GM23248 (cell line): Measurements from ENCODE around the gene RALY.

Source experiments
- EZH2 ChIP-seq: fragments of 200-600 bp; sonication (generic); IDR thresholded peaks from 2 replicates; pipeline ENCODE4 v1.6.1; 2018; ENCODE audit warnings: antibody characterized with exemption, mild to moderate bottlenecking; ENCODE audit not compliant: insufficient read depth, poor library complexity, severe bottlenecking
- EZH2phosphoT487 ChIP-seq: fragments of 200-600 bp; sonication (generic); IDR thresholded peaks from 2 replicates; pipeline ENCODE4 v1.6.1; 2018; ENCODE audit warnings: antibody characterized with exemption, moderate library complexity, mild to moderate bottlenecking, low read depth; ENCODE audit not compliant: insufficient read depth

- TF ChIP-seq EZH2phosphoT487, result no peak
- TF ChIP-seq EZH2, result no peak
These were observed 118.2 kb downstream of the RALY start, which contains the start of gene EIF2S2 for GRCh38 chr20:34111702-34112599.
